Medulla oblongata (tissue), 1 donor: ENCODE measurements around the gene UFM1.
"Not testable (repeated sequence)": the region's sequence is repeated elsewhere in the genome, so short reads cannot be mapped to it uniquely, and the experiment has no call there.

Experiments used
- DNase-seq: peaks from one replicate; pipeline ENCODE4 v3.0.0-alpha.2; 2015; ENCODE audit errors: extremely low spot score

UFM1 gene

GRCh38 chr13:38365661-38366060 lies 16.0 kb downstream of the UFM1 start:
- no peak for DNase-seq

GRCh38 chr13:38366954-38367645 lies 17.4 kb downstream of the UFM1 start:
- no peak for DNase-seq

- no peak for DNase-seq
Observed at GRCh38 chr13:38369058-38369457, 19.4 kb downstream of the UFM1 start.

GRCh38 chr13:38370096-38370495 lies 20.4 kb downstream of the UFM1 start:
- not testable (repeated sequence) for DNase-seq

- no peak for DNase-seq
Observed at GRCh38 chr13:38372820-38373383, 23.3 kb downstream of the UFM1 start.

- DNase-seq, result no peak
Observed at GRCh38 chr13:38376546-38376945, 26.9 kb downstream of the UFM1 start.

GRCh38 chr13:38381890-38382289 lies 32.2 kb downstream of the UFM1 start:
- DNase-seq, result no peak

GRCh38 chr13:38382946-38383345 lies 33.3 kb downstream of the UFM1 start:
- no peak for DNase-seq

GRCh38 chr13:38384171-38384570 lies 34.5 kb downstream of the UFM1 start:
- no peak for DNase-seq

- no peak for DNase-seq
Observed at GRCh38 chr13:38385153-38385891, 35.7 kb downstream of the UFM1 start.

- DNase-seq, result no peak
Observed at GRCh38 chr13:38386421-38386820, 36.8 kb downstream of the UFM1 start.

GRCh38 chr13:38391341-38391740 lies 41.7 kb downstream of the UFM1 start:
- no peak for DNase-seq

- DNase-seq, result no peak
Observed at GRCh38 chr13:38394777-38395496, 45.3 kb downstream of the UFM1 start.

- no peak for DNase-seq
Observed at GRCh38 chr13:38395497-38395788, 45.8 kb downstream of the UFM1 start.

- no peak for DNase-seq
Observed at GRCh38 chr13:38398711-38399493, 49.3 kb downstream of the UFM1 start.

- no peak for DNase-seq
Observed at GRCh38 chr13:38399535-38399934, 49.9 kb downstream of the UFM1 start.

- DNase-seq, result no peak
Observed at GRCh38 chr13:38401276-38401675, 51.6 kb downstream of the UFM1 start.

- DNase-seq, result no peak
Observed at GRCh38 chr13:38405216-38405615, 55.6 kb downstream of the UFM1 start.

- no peak for DNase-seq
Observed at GRCh38 chr13:38409771-38410170, 60.1 kb downstream of the UFM1 start.

- no peak for DNase-seq
Observed at GRCh38 chr13:38412266-38412665, 62.6 kb downstream of the UFM1 start.
